ENCODE data around the gene SND1. TPM values are rescaled to one million over a fixed set of nuclear protein-coding genes. Genes with fewer than 3 reads are reported as not detected.
"Not testable (repeated sequence)": the region's sequence is repeated elsewhere in the genome, so short reads cannot be mapped to it uniquely, and the experiment has no call there.

Gene SND1
- total RNA-seq, 1 experiment from 2014 or later: 274 TPM

DNA sequence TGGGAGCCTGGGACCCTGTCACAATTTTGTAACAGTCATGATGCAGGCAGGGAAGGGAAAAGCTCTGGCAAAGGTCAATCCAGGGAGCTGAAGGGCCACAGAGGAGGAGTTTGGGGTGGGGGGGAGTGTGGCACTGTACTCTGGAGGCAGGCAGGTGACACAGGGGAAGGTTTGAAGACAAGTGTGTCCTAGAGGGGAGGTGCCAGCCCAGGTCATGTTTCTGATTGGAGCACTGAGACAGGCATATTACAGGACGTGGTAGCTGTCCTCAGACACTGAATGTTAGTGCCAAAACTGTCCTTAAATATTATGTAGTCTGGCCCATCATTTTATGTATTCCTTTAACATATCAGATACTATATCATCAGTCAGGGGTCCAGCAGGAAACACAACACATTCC, 454.8 kb downstream of the SND1 start:
- H3K27me3 ChIP-seq (replicated peaks; ENCODE audit: control insufficient read depth, insufficient read depth, low read length): no peaks in the 10 kb centered on the region; the same call in 1 of the 2 replicates
- H3K4me1 Mint-ChIP-seq (ENCODE audit: low read depth, unreplicated experiment): peaks cover 6% of the 10 kb centered on the region
- TF ChIP-seq, protein P1, sequence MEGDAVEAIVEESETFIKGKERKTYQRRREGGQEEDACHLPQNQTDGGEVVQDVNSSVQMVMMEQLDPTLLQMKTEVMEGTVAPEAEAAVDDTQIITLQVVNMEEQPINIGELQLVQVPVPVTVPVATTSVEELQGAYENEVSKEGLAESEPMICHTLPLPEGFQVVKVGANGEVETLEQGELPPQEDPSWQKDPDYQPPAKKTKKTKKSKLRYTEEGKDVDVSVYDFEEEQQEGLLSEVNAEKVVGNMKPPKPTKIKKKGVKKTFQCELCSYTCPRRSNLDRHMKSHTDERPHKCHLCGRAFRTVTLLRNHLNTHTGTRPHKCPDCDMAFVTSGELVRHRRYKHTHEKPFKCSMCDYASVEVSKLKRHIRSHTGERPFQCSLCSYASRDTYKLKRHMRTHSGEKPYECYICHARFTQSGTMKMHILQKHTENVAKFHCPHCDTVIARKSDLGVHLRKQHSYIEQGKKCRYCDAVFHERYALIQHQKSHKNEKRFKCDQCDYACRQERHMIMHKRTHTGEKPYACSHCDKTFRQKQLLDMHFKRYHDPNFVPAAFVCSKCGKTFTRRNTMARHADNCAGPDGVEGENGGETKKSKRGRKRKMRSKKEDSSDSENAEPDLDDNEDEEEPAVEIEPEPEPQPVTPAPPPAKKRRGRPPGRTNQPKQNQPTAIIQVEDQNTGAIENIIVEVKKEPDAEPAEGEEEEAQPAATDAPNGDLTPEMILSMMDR (IDR thresholded peaks at IDR 0.05; ENCODE audit: insufficient read depth in 1 of 2, low read depth in 1 of 2, low read length in 1 of 2, severe bottlenecking in 1 of 2, unreplicated experiment in 1 of 2): no peak
- peaks cover 40% of the 10 kb centered on the region for H3K36me3 Mint-ChIP-seq (ENCODE audit: insufficient read depth, unreplicated experiment)
- no peak overlapping the region for H3K27ac Mint-ChIP-seq (ENCODE audit: unreplicated experiment)
- ChIA-PET CTCF (no interaction called here), POLR2A (no interaction called here)
- no peak overlapping the region for H3K4me3 ChIP-seq (ENCODE audit: low read depth, low read length)
- peak in 1 of 2 experiments; percentile 30 for DNase-seq
- no peaks in the 10 kb centered on the region for H3K9me3 Mint-ChIP-seq (ENCODE audit: unreplicated experiment)
- no peaks in the 10 kb centered on the region for H3K36me3 ChIP-seq (ENCODE audit: control insufficient read depth, insufficient read depth, low read length)
- H3K27me3 Mint-ChIP-seq (ENCODE audit: insufficient read depth, unreplicated experiment): peaks cover 4% of the 10 kb centered on the region
- no peak overlapping the region for H3K4me3 Mint-ChIP-seq (ENCODE audit: unreplicated experiment)
- intact Hi-C loops (cut with micrococcal nuclease; ENCODE audit: unreplicated experiment): no loop called here
- no peaks in the 10 kb centered on the region; the same call in 1 of the 2 replicates for H3K4me1 ChIP-seq
- BruUV-seq (replicated peaks): no TSS peak
- no peaks in the 10 kb centered on the region for H3K9me3 ChIP-seq

DNA sequence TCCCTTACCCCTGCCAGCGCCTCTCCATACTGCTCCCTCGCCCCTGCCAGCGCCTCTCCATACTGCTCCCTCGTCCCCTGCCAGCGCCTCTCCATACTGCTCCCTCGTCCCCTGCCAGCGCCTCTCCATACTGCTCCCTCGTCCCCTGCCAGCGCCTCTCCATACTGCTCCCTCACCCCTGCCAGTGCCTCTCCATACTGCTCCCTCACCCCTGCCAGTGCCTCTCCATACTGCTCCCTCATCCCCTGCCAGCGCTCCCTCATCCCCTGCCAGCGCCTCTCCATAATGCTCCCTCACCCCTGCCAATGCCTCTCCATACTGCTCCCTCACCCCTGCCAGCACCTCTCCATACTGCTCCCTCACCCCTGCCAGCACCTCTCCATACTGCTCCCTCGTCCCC, 455.5 kb downstream of the SND1 start:
- intact Hi-C loops (cut with micrococcal nuclease; ENCODE audit: unreplicated experiment); H3K4me3 ChIP-seq (ENCODE audit: low read depth, low read length); H3K4me1 ChIP-seq; CTCF ChIA-PET; BruUV-seq (replicated peaks); H3K9me3 ChIP-seq; H3K27me3 Mint-ChIP-seq (ENCODE audit: insufficient read depth, unreplicated experiment); H3K4me3 Mint-ChIP-seq (ENCODE audit: unreplicated experiment); H3K36me3 ChIP-seq (ENCODE audit: control insufficient read depth, insufficient read depth, low read length); POLR2A ChIA-PET; H3K4me1 Mint-ChIP-seq (ENCODE audit: low read depth, unreplicated experiment); H3K27me3 ChIP-seq (replicated peaks; ENCODE audit: control insufficient read depth, insufficient read depth, low read length); H3K27ac Mint-ChIP-seq (ENCODE audit: unreplicated experiment); H3K9me3 Mint-ChIP-seq (ENCODE audit: unreplicated experiment): not testable (repeated sequence)
- peaks cover 33% of the 10 kb centered on the region for H3K36me3 Mint-ChIP-seq (ENCODE audit: insufficient read depth, unreplicated experiment)
- peak in 1 of 2 experiments; percentile 11 for DNase-seq

DNA sequence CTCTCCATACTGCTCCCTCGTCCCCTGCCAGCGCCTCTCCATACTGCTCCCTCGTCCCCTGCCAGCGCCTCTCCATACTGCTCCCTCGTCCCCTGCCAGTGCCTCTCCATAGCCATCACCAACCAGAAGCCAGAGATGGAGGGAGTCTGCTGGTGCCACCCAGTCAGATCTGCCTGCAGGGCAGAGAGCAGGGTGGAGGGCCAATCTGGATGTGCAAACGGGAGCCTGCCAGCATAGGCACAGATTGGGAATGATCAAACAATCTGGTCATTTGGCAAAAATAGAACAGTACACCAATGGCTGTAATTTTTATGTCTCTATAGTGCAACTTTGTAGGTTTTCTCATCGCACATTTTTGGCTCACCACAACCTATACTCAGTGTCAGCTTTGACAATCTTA, 456.1 kb downstream of the SND1 start:
- Histone ChIP-seq H3K36me3 (ENCODE audit: control insufficient read depth, insufficient read depth, low read length) (no peaks in the 10 kb centered on the region), H3K4me3 (ENCODE audit: low read depth, low read length) (no peak overlapping the region), H3K4me1 (no peaks in the 10 kb centered on the region; the same call in 1 of the 2 replicates), H3K9me3 (no peaks in the 10 kb centered on the region), H3K27me3 (replicated peaks; ENCODE audit: control insufficient read depth, insufficient read depth, low read length) (no peaks in the 10 kb centered on the region; the same call in 1 of the 2 replicates)
- no peak overlapping the region for H3K4me3 Mint-ChIP-seq (ENCODE audit: unreplicated experiment)
- H3K27me3 Mint-ChIP-seq (ENCODE audit: insufficient read depth, unreplicated experiment): peaks cover 6% of the 10 kb centered on the region
- no peaks in the 10 kb centered on the region for H3K9me3 Mint-ChIP-seq (ENCODE audit: unreplicated experiment)
- peak in 1 of 2 experiments; percentile 12 for DNase-seq
- intact Hi-C loops (cut with micrococcal nuclease; ENCODE audit: unreplicated experiment): no loop called here
- peaks cover 29% of the 10 kb centered on the region for H3K36me3 Mint-ChIP-seq (ENCODE audit: insufficient read depth, unreplicated experiment)
- TF ChIP-seq, protein P1 (IDR thresholded peaks at IDR 0.05; ENCODE audit: insufficient read depth in 1 of 2, low read depth in 1 of 2, low read length in 1 of 2, severe bottlenecking in 1 of 2, unreplicated experiment in 1 of 2): no peak
- POLR2A ChIA-PET: no interaction called here
- H3K4me1 Mint-ChIP-seq (ENCODE audit: low read depth, unreplicated experiment): peaks cover 6% of the 10 kb centered on the region
- no peak overlapping the region for H3K27ac Mint-ChIP-seq (ENCODE audit: unreplicated experiment)
- no TSS peak for BruUV-seq (replicated peaks)
- CTCF ChIA-PET: no interaction called here
